Fibroblast of upper back skin (primary cell): Measurements from ENCODE around the gene SEMA3B.
"Not testable (repeated sequence)": the region's sequence is repeated elsewhere in the genome, so short reads cannot be mapped to it uniquely, and the experiment has no call there.

Source experiments
- DNase-seq: peaks from one replicate; pipeline ENCODE4 v3.0.0-alpha.2; 2013

The SEMA3B gene

GRCh38 chr3:50274371-50275104 is 5.6 kb downstream of the SEMA3B start:
- peak; percentile 46 for DNase-seq

GRCh38 chr3:50275141-50275995 is 6.4 kb downstream of the SEMA3B start:
- DNase-seq, result no peak

- no peak for DNase-seq
Observed at GRCh38 chr3:50275996-50276761, 7.2 kb downstream of the SEMA3B start.

GRCh38 chr3:50276762-50277101 is 7.8 kb downstream of the SEMA3B start:
- DNase-seq, result no peak

- DNase-seq, result no peak
Observed at GRCh38 chr3:50278123-50278879, 9.4 kb downstream of the SEMA3B start.

GRCh38 chr3:50278880-50279224 is 9.9 kb downstream of the SEMA3B start, which contains the start of gene LSMEM2:
Gene LSMEM2 (plus strand): TSS chr3:50279087. CDS start chr3:50279114, 27 bp downstream.
- no peak for DNase-seq

- DNase-seq, result no peak
Observed at GRCh38 chr3:50279255-50280016, 10.5 kb downstream of the SEMA3B start.

- DNase-seq, result not testable (repeated sequence)
Observed at GRCh38 chr3:50284121-50284520, 15.2 kb downstream of the SEMA3B start.

GRCh38 chr3:50286322-50287227 is 17.6 kb downstream of the SEMA3B start:
- no peak for DNase-seq

GRCh38 chr3:50287262-50287661 is 18.3 kb downstream of the SEMA3B start:
- no peak for DNase-seq

GRCh38 chr3:50288387-50289007 is 19.6 kb downstream of the SEMA3B start:
- no peak for DNase-seq

GRCh38 chr3:50289130-50289529 is 20.2 kb downstream of the SEMA3B start:
- DNase-seq, result no peak

- no peak for DNase-seq
Observed at GRCh38 chr3:50290161-50290641, 21.3 kb downstream of the SEMA3B start.

- peak; percentile 97 for DNase-seq
Observed at GRCh38 chr3:50292159-50293078, 23.5 kb downstream of the SEMA3B start, which contains the start of gene IFRD2. Gene IFRD2 (minus strand): TSS chr3:50292429. CDS start chr3:50292274, 155 bp downstream.

- DNase-seq, result no peak
Observed at GRCh38 chr3:50293079-50293801, 24.3 kb downstream of the SEMA3B start.

GRCh38 chr3:50294089-50294488 is 25.1 kb downstream of the SEMA3B start:
- no peak for DNase-seq

GRCh38 chr3:50294492-50295403 is 25.8 kb downstream of the SEMA3B start:
- no peak for DNase-seq
